HG03469 (cell line): Measurements from ENCODE around the gene PLEKHN1.
"Not testable (repeated sequence)": the region's sequence is repeated elsewhere in the genome, so short reads cannot be mapped to it uniquely, and the experiment has no call there.

ENCODE experiments used
- ATAC-seq: cut with Tn5 transposase; IDR thresholded peaks from one replicate; pipeline ENCODE4 v1.9.1; 2021; ENCODE audit warnings: mild to moderate bottlenecking, moderate library complexity, moderate number of reproducible peaks; ENCODE audit not compliant: unreplicated experiment

The PLEKHN1 gene

DNA sequence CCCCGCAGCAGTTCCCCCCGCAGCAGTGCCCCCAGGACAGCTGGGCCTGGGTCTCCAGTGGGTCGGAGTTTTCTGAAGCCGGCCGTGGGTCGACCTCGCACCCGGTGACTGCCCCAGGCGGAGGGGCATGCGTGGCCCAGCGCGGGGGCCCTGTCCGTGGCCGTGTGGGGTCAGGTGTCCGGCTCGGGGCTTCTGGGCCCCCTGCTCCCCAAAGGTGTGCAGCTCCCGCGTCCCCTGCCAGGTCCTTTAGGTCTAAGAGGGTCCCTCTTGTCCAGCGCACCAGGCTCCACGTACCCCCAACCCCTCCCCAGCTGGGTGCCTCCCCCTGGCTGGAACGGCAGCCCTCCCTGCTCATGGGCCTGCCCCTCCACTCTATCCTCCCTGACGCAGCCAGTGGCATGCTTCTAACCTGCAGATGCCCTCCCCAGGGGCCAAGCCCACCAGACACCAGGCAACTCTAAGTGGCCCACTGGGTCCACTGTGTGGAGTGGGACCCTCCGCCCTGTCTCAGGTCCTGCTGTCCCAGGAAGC is 39.6 kb downstream of the PLEKHN1 start:
- no peak for ATAC-seq

DNA sequence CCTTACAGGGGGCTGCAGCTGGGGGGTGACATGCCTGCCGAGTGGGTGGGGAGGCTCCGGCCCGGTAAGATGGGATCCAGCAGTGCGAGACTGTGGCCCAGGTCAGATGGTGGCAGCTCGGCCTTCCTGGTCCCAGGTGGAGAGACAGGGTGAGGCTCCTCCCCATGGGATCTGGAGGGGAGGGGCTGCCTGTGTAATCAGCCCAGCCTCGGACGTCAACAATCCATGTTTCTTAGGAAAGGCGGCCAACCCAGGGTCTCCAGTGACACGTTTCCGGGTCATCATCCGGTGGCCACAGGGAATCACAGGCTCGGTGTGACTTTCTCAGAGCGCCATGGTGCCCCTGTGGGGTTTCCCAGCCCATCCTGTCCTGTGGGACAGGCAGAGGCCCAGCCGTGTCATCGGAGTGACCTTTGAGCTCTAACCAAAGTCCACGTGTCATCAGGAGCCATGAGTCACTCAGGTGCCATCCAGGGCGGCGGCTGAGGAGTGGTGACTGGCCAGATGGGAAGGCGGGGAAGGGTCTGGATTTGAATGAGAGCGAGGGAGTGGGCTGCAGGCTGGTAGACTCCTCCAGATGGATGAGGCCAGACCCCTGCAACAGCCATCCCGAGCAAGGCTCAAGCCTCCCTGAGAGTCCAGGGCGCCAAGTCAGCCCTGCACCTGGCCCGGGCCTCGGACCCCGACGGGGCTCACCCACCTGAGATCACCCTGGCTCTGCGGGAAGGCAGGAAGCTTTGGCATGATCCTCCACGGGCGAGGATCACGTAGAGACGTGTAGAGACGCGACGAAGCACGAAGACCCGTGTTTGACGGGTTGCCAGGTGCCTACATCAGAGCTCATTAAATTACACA is 40.2 kb downstream of the PLEKHN1 start:
- no peak for ATAC-seq

DNA sequence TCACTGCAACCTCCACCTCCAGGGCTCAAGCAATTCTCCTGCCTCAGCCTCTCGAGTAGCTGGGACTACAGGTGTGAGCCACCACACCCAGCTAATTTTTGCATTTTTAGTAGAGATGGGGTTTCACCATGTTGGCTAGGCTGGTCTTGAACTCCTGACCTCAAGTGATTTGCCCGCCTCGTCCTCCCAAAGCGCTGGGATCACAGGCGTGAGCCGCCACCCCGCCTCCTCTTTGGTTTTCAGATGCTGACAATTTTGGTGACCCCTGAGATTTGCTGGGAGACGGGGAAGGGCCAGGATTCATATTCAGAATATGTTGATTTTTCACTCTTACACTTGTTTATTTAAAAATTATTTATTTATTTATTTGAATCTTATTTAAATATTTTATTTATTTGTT is 43.8 kb downstream of the PLEKHN1 start:
- not testable (repeated sequence) for ATAC-seq

DNA sequence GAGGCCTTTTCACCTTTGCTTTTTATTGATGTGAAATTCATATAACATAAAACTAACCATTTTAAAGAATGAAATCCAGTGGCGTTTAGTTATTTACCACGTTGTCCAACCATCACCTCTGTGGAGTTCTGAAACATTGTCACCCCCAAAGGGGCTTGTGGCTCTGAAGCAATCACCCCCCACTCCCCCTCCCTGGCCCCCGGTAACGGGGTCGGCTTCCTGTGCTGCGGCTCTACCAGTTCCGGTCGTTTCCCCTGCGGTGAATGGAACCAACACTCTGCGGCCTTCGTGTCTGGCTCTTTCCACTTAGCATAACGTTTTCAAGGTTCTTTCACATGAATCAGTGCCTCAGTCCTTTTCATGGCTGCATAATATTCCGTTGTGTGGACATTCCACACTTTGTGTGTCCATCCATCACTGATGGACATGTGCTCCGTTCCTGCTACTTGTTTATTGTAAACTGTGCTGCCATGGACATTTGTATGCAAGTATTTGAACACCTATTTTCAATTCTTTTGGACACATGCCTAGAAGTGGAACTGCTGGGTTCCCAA is 45.2 kb downstream of the PLEKHN1 start:
- ATAC-seq, result no peak

DNA sequence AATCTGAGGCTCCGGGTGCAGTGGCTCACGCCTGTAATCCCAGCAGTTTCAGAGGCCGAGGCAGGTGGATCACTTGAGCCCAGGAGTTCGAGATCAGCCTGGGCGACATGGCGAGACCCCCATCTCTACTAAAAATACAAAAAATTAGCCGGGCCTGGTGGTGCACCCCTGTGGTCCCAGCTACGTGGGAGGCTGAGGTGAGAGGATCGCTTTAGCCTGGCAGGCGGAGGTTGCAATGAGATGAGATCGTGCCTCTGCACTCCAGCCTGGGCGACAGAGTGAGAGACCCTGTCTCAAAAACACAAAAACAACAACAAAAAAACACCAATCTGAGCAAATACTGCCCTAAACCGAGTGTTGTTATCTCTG is 46.4 kb downstream of the PLEKHN1 start:
- ATAC-seq, result not testable (repeated sequence)

DNA sequence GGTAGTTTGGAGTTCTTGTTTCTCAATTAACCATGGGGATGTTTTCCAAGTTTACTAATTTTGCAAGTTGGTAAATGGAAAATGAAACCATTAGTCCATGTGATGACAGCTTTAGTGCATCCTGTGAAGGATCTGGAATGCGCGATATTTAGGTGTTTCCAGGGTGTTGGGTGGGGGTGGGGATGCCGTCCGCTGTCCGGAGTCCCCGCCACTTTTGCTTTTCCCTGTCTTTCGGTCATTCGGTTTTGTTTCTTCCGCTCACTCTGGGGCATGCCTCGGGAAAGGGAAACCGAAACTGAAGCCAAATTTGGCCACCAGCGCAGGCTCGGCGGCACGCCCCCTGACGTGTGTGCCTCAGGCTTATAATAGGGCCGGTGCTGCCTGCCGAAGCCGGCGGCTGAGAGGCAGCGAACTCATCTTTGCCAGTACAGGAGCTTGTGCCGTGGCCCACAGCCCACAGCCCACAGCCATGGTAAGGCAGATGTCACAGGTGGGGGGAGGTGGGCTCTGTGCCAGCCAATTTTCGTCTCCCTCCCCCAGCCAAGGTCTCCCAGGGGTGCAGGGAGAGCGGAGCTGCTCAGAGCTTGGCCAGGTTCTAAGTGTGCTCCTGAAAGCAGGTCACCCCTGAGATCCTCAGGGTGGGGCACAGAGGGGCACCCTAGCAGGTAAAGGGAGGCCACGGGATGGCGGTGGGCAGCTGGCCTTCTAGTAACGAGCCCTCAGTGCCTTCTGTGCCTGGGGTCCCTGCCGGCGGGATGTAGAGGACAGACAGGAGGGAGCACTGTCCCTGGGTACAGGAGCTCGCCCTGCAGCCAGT is 47.0 kb downstream of the PLEKHN1 start, which contains the start of gene ISG15:
ISG15 (plus strand) TSS at position 393 of the 817 bp plus-strand sequence; CDS start at position 470, 77 bp downstream.
- ATAC-seq, result peak; percentile 74

DNA sequence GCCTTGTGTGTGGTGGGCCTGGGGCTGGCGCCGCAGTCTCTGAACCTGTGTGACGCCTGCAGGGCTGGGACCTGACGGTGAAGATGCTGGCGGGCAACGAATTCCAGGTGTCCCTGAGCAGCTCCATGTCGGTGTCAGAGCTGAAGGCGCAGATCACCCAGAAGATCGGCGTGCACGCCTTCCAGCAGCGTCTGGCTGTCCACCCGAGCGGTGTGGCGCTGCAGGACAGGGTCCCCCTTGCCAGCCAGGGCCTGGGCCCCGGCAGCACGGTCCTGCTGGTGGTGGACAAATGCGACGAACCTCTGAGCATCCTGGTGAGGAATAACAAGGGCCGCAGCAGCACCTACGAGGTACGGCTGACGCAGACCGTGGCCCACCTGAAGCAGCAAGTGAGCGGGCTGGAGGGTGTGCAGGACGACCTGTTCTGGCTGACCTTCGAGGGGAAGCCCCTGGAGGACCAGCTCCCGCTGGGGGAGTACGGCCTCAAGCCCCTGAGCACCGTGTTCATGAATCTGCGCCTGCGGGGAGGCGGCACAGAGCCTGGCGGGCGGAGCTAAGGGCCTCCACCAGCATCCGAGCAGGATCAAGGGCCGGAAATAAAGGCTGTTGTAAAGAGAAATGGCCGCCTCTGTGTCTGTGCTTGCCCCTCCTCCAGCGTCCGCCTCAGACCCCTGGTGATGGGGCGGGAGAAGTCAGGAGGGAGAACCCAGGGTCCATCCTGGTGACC is 47.8 kb downstream of the PLEKHN1 start:
- ATAC-seq, result no peak

DNA sequence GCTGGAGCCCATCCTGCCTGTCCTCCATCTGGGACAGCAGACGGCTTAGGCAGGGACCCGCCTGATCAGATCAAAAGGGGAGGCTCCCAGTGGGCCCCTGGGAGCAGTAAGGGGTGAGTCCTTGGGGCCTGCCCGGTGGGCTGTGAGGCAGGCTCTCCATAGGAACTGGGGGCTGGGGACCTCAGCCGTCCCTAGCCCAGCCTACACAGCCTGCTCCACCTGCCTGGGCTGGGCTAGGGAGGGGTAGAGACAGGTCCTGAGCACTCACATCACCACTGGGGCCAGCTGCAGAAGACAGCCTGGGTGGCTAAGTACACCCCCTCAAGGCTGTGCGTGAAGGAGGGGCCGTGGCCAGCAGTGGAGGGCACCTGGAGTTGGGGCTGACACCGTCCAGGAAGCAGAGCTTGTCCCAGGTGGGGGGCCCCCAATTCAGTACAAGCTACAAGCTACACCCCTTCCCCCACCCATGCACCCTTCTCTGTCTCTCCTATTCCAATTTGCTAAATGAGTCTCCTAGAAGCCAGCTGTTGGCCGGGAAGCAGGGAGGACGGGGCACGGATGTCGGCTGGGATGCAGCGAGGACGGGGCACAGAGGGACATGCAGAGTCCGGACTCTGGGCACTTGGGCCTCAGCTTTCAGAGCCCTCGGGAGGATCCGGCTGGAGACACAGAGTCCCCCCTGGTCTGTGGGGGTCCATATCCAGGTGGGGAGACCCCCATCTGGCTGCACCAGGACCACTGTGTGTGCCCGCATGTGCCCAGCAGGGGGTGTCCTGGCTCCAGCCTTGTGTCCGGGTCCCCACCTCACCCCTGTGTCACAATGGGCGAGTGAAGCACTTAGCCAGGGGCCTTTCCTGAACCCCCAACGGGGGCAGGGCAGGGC is 48.8 kb downstream of the PLEKHN1 start:
- no peak for ATAC-seq

DNA sequence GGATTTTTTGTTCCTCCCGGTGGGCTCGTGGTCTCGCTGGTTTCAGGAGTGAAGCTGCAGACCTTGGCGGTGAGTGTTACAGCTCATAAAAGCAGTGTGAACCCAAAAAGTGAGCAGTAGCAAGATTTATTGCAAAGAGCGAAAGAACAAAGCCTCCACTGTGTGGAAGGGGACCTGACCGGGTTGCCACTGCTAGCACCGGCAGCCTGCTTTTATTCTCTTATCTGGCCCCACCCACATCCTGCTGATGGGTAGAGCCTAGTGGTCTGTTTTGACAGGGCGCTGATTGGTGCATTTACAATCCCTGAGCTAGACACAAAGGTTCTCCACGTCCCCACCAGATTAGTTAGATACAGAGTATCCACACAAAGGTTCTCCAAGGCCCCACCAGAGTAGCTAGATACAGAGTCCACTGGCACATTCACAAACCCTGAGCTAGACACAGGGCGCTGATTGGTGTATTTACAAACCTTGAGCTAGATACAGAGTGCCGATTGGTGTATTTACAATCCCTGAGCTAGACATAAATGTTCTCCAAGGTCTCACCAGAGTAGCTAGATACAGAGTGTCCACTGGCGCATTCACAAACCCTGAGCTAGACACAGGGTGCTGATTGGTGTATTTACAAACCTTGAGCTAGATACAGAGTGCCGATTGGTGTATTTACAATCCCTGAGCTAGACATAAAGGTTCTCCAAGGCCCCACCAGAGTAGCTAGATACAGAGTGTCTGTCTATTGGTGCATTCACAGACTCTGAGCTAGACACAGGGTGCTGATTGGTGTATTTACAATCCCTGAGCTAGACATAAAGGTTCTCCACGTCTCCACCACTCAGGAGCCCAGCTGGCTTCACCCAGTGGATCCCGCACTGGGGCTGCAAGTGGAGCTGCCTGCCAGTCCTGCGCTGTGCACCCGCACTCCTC is 51.4 kb downstream of the PLEKHN1 start:
- not testable (repeated sequence) for ATAC-seq

DNA sequence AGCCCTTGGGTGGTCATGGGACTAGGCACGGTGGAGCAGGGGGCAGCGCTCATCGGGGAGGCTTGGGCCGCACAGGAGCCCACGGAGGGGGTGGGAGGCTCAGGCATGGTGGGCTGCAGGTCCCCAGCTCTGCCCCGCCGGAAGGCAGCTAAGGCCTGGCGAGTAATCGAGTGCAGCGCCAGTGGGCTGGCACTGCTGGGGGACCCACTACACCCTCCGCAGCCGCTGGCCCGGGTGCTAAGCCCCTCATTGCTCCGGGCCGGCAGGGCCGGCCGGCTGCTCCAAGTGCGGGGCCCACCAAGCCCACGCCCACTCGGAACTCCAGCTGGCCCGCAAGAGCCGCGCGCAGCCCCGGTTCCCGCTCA is 52.0 kb downstream of the PLEKHN1 start:
- not testable (repeated sequence) for ATAC-seq

DNA sequence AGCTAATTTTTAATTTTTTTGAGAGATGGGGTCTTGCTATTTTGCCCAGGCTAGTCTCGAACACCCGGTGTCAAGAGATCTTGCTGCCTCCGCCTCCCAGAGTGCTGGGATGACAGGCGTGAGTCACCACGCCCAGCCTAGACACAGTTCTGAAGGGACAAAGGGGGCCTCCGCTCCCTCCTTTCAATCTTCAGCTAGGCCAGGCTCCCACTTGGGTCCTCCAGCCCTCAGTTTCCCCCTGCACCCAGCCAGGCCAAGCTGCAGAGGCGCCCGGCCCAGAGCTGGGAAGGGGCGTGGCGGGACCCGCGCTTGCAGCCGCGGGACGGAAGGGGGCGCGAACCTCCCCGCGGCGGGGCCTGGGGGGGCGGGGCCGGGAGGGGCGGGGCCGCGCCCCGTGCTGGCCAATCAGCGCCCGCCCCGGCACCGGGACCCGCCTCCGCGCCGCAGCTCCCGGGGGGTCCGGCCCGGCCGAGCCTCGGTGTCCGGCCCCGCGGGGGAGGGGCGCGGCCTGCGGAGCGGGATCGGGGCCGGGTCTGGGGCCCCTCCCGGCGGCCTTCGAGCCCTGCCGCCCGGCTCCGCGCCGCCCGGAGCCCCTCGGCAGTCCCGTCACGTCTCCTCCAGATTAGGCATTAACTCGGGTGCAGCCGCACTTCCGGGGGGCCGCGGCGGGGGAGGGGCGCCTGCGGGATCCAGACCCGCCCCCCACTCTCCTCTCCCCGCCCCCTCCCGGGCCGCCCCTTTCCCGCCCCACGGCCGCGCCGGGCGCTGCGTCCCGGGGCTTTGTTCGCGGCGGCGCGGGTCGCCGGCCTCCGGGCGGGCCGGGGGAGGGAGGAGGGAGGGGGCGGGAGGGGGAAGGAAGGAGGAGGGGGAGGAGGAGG is 53.1 kb downstream of the PLEKHN1 start:
- peak; percentile 43 for ATAC-seq

DNA sequence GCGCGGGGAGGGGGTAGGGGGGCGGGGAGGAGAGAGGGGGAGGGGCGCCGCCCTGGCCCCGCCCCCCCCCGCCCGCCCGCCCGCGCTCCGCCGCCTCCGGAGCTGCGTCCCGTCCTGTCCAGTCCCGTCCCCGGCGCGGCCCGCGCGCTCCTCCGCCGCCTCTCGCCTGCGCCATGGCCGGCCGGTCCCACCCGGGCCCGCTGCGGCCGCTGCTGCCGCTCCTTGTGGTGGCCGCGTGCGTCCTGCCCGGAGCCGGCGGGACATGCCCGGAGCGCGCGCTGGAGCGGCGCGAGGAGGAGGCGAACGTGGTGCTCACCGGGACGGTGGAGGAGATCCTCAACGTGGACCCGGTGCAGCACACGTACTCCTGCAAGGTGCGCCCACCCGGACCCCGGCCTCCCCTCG is 53.7 kb downstream of the PLEKHN1 start, which contains the start of gene AGRN:
AGRN (plus strand) TSS at position 121 of the 405 bp plus-strand sequence; CDS start at position 174, 53 bp downstream.
- ATAC-seq, result no peak

DNA sequence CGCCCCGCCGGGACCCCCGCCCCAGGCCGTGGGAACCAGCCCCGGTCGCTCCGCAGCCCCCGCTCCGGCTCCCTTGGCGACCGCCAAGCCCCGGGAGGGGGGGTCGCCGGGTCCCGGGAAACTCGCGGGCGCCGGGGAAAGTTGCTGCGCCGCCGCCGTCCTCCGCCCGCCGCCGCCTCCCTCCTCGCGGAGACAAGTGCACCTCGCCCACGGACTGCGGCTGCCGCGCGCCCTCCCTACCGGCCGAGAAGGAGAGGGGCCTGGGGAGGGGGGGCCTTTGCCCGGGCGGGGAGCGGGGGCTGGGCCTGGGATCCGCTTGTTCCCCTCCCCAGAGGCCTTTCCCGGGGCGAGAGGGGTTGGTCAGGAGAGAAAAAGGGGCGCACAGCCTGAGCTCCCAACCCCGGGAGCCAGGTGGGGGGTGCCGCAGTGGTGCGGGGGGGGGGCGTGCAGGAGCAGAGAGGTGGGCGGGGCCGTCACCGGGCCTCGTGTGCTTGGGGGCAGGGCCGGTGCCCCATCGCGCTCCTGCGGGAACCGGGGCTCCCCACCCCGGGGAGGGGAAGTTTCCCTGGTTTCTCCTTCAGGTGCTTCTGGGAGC is 54.2 kb downstream of the PLEKHN1 start:
- no peak for ATAC-seq

DNA sequence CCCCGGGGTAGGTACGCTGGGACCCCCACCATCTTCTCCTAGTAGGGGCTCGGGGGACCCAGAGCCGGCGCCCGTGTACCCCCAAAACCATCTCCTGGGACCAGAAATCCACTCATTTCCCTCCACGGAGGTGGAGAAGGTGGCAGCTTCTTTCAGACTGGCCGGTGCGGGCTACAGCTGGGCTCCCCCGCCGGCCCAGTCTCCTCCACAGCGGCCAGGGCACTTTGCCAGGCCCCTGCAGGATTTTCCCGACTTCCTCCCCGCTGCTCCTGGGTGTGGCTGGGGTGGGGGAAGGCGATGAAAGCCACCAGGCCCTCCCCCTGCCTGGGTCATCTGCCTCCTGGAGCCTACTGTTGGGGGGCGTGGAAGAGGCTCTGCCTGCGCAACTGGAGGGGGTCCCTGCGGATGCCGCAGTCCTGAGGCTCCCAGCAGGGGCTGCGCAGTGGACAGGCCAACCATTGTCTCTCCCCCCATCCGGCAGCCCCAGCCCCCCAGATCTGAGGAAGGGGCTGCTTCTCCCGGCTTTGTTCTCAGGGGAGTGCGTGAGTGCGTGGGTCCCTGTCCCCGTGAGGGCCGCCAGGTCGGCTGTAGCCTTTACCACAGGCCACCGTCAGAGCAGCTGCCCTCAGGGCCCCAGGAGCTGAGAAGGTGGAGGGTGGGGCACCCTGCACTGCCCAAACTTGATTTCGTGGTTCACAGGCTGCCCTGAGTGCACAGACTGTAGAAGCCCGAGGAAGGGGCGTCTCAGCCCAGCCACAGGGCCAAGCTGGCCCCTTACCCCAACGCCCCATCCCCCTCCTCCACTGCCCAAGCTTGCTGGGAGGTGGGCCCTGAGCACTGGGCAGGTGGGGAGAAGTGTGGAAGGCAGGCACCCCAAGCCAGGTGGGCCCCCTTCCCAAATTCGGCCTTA is 55.0 kb downstream of the PLEKHN1 start:
- no peak for ATAC-seq

DNA sequence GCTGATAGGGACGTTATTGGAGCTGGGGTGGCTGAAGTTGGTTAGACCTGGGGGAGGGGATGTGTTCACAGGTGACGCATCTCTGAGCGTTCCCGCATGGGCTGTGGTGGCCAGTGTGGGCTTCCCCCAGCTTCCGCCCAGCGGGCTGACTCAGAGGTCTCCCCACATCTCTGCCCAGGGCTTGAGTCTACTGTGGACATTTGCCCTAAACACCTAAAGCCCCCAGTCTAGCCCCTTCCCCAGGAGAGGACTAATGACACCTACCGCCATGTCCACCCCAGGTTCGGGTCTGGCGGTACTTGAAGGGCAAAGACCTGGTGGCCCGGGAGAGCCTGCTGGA is 55.6 kb downstream of the PLEKHN1 start:
- ATAC-seq, result no peak

DNA sequence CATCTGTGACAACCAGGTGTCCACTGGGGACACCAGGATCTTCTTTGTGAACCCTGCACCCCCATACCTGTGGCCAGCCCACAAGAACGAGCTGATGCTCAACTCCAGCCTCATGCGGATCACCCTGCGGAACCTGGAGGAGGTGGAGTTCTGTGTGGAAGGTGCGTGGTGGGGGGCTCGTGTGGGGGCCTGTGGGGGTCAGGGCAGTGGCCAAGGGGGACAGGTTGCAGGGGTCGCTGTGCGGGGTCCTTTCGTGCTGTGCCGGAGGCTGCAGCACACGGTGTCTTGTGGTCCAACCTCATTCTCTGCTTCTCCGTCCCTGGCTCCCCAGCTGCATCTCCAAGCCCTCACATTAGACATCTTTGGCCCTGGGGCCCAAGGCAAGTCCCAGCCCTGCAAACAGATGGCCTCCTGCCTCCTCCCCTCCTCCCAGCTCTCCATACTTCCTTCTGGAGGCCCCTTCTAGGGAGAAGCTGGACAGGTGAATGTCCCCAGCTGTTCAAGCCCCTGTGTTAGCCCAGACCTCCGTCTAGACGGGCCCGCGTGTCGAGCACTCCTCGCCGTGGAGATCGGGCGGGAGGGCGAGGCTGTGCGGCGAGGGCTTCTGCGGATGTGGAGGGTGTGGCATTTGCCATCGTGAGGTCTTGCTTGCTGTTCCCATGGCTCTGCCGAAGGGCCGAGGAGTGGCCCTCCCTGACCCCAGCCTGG is 56.2 kb downstream of the PLEKHN1 start:
- no peak for ATAC-seq
